Keratinocyte (primary cell): ENCODE results near the gene ITCH. TPM values are rescaled to one million over a fixed set of nuclear protein-coding genes. Genes with fewer than 3 reads are reported as not detected.

Experiments
- DNase-seq: peaks from one replicate; pipeline ENCODE4 v3.0.0-alpha.2; 2011; ENCODE audit warnings: low read depth, missing footprints, low spot score
- FAIRE-seq: peaks from 2 replicates; lab custom pipeline; 2011; peaks lifted over from hg19 to GRCh38; lab: Jason Lieb, UNC
- H2AFZ ChIP-seq: 2 replicates; pipeline ENCODE4 v1.6.0; 2012; ENCODE audit warnings: low read length, control low read depth, inconsistent platforms; ENCODE audit not compliant: control insufficient read depth
- H3K27ac ChIP-seq: 2 replicates; pipeline ENCODE4 v1.5.1; 2011; ENCODE audit warnings: low read length; ENCODE audit not compliant: control insufficient read depth, insufficient read depth
- H3K27me3 ChIP-seq: 3 replicates; pipeline ENCODE4 v1.6.0; 2011; ENCODE audit warnings: low read length; ENCODE audit not compliant: control insufficient read depth, insufficient read depth; ENCODE audit errors: extremely low read depth
- H3K36me3 ChIP-seq, 2 experiments: 2 replicates in 1 of 2; 3 replicates in 1 of 2; pipeline ENCODE4 v1.5.1; 2011; ENCODE audit warnings: low read length in 2 of 2, mild to moderate bottlenecking in 1 of 2; ENCODE audit not compliant: control insufficient read depth in 2 of 2, insufficient read depth in 2 of 2; ENCODE audit errors: extremely low read depth in 1 of 2
- H3K4me1 ChIP-seq: 3 replicates; pipeline ENCODE4 v1.5.1; 2011; ENCODE audit warnings: low read length; ENCODE audit not compliant: control insufficient read depth, insufficient read depth; ENCODE audit errors: extremely low read depth
- H3K4me2 ChIP-seq: 3 replicates; pipeline ENCODE4 v1.6.0; 2011; ENCODE audit warnings: low read depth, low read length; ENCODE audit not compliant: control insufficient read depth, insufficient read depth; ENCODE audit errors: extremely low read depth
- H3K4me3 ChIP-seq, 3 experiments: fragments of 200-600 bp in 1 of 3; sonication (generic) in 1 of 3; 2 replicates in 2 of 3; 3 replicates in 1 of 3; pipeline ENCODE4 v1.5.1; 2011 to 2016; ENCODE audit warnings: low read length in 3 of 3, mild to moderate bottlenecking in 3 of 3, control low read depth in 2 of 3, inconsistent platforms in 1 of 3, low read depth in 1 of 3, mixed read lengths in 1 of 3, mixed run types in 1 of 3, moderate library complexity in 1 of 3; ENCODE audit not compliant: control insufficient read depth in 2 of 3, insufficient read depth in 2 of 3; ENCODE audit errors: extremely low read depth in 1 of 3
- H3K79me2 ChIP-seq: 2 replicates; pipeline ENCODE4 v1.6.0; 2012; ENCODE audit warnings: low read length; ENCODE audit not compliant: control insufficient read depth, insufficient read depth
- H3K9ac ChIP-seq: 3 replicates; pipeline ENCODE4 v1.6.0; 2011; ENCODE audit warnings: low read length; ENCODE audit not compliant: control insufficient read depth, insufficient read depth; ENCODE audit errors: extremely low read depth
- H3K9me1 ChIP-seq: 3 replicates; pipeline ENCODE4 v1.6.0; 2011; ENCODE audit warnings: low read length; ENCODE audit not compliant: control insufficient read depth, insufficient read depth; ENCODE audit errors: extremely low read depth
- H3K9me3 ChIP-seq: 2 replicates; pipeline ENCODE4 v1.5.1; 2012; ENCODE audit warnings: low read depth, low read length; ENCODE audit not compliant: control insufficient read depth
- H4K20me1 ChIP-seq: 3 replicates; pipeline ENCODE4 v1.6.0; 2011; ENCODE audit warnings: low read length; ENCODE audit not compliant: control insufficient read depth, insufficient read depth; ENCODE audit errors: extremely low read depth
- CTCF ChIP-seq, 3 experiments: IDR thresholded peaks in 1 of 3; conservative IDR thresholded peaks in 1 of 3; optimal IDR thresholded peaks in 1 of 3; 2 replicates in 2 of 3; 3 replicates in 1 of 3; pipeline versions ENCODE3 to v1.5.1; 2011; ENCODE audit warnings: low read length in 3 of 3, mild to moderate bottlenecking in 3 of 3, moderate library complexity in 2 of 3, control low read depth in 1 of 3, inconsistent platforms in 1 of 3; ENCODE audit not compliant: insufficient read depth in 2 of 3; ENCODE audit errors: extremely low read depth in 1 of 3
- EZH2 ChIP-seq: IDR thresholded peaks from one replicate; pipeline ENCODE4 v1.6.1; 2012; ENCODE audit warnings: inconsistent platforms, mild to moderate bottlenecking, low read length, moderate library complexity
- dilution Hi-C: fragments of 300-500 bp; cut with MboI; formaldehyde crosslinking; loops from one replicate; pipeline ENCODE4 v1.7.0; 2020; ENCODE audit warnings: low sequenced_read_pairs; ENCODE audit not compliant: extremely low pct_ligation_motif_present
- polyA plus RNA-seq, 5 experiments: library from polyadenylated mRNA; depleted of rRNA in 3 of 5; stranded (reverse) in 3 of 5; stranded (forward) in 1 of 5; unstranded in 1 of 5; fragments of >200 nt; gene quantifications; 1 replicate in 1 of 5; 2 replicates in 3 of 5; 3 replicates in 1 of 5; pipeline versions ENCODE4 v1.2.1 to v1.2.3, GENCODE V29; 2011 to 2012; ENCODE audit warnings: missing spikeins in 2 of 5, low read depth in 1 of 5, low replicate concordance in 1 of 5

The ITCH gene
- polyA plus RNA-seq, 1 donor (not counting 4 experiments of a cell fraction or from before 2014, with no cell fraction given): 42.5 TPM

DNA sequence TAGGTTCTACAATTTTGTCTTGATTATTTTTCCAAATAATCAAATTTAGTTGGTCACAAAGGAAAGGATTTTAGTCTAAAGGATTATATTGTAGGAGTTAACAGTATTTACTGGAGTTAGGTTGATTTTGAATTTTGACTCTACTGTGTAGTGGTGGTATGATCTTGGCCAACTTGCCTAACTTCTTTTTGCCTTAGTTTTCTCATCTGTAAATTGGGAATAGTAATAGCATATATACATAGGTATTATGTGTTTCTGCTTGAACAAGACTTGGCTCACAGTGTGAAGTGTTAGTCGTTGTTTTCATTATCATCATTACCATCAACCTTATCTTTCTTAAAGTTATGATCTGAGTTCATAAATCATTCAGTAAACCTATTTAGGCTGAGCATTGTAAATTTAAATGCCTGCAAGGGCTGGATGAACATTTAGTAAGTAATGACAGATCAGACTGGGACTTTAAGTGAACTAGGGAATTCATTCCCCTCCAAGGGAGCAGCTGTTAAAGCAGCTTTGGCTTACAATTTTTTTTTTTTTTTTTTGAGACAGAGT lies 11.2 kb downstream of the ITCH start:
- no peak for FAIRE-seq
- Histone ChIP-seq H2AFZ (no peak overlapping the region), H3K4me2 (no peak overlapping the region), H3K27ac (no peak overlapping the region), H3K79me2 (peaks cover 92% of the 10 kb centered on the region), H3K9ac (no peak overlapping the region), H3K4me3 (no peak overlapping the region), H3K27me3 (no peaks in the 10 kb centered on the region), H4K20me1 (peaks cover 5% of the 10 kb centered on the region), H3K9me3 (no peaks in the 10 kb centered on the region), H3K4me1 (peaks cover 4% of the 10 kb centered on the region), H3K9me1 (no peaks in the 10 kb centered on the region), H3K36me3 (peaks cover 12 to 48% of the 10 kb centered on the region in 2 experiments)
- dilution Hi-C loops: no loop called here
- no peak for TF ChIP-seq EZH2
- TF ChIP-seq CTCF (optimal IDR thresholded peaks at IDR 0.05 in 1 of 3, IDR thresholded peaks at IDR 0.05 in 1 of 3, conservative IDR thresholded peaks at IDR 0.05 in 1 of 3; ENCODE audit: extremely low read depth in 1 of 3, insufficient read depth in 2 of 3, low read length in 3 of 3): no peak
- no peak for DNase-seq

DNA sequence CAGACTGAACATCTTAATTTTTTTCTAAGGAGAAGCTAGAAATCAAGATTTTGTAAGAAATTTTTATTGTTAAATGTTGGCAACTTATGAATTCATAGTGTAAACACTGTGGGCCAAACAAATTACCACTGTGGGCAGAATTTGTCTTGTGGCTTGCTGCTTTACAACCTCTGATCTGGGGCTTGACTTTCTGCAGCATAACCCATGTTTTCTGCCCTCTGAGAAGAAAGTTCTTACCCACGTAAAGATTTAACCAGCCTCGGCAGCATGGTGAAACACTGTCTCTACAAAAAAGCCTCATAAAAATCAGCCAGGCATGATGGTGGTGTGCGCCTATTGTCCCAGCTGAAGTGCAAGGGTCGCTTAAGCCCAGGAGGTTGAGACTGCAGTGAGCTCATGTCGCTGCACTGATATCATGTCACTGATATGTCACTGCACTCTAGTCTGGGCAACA lies 12.9 kb downstream of the ITCH start:
- H3K36me3 ChIP-seq: peaks cover 5 to 39% of the 10 kb centered on the region in 2 experiments
- H3K4me3 ChIP-seq: no peak overlapping the region
- FAIRE-seq (no peak), DNase-seq (no peak)
- no peaks in the 10 kb centered on the region for H3K9me1 ChIP-seq
- dilution Hi-C loops: no loop called here
- no peak for TF ChIP-seq EZH2
- TF ChIP-seq CTCF (optimal IDR thresholded peaks at IDR 0.05 in 1 of 3, IDR thresholded peaks at IDR 0.05 in 1 of 3, conservative IDR thresholded peaks at IDR 0.05 in 1 of 3; ENCODE audit: extremely low read depth in 1 of 3, insufficient read depth in 2 of 3, low read length in 3 of 3): no peak
- H2AFZ ChIP-seq: no peak overlapping the region
- no peaks in the 10 kb centered on the region for H3K9me3 ChIP-seq
- no peak overlapping the region for H3K9ac ChIP-seq
- H4K20me1 ChIP-seq: peaks cover 11% of the 10 kb centered on the region
- peaks cover 2% of the 10 kb centered on the region for H3K4me1 ChIP-seq
- no peak overlapping the region for H3K4me2 ChIP-seq
- no peak overlapping the region for H3K27ac ChIP-seq
- peaks cover 94% of the 10 kb centered on the region for H3K79me2 ChIP-seq
- no peaks in the 10 kb centered on the region for H3K27me3 ChIP-seq
